ENCODE results near the gene EXOC3L2. TPM values are rescaled to one million over a fixed set of nuclear protein-coding genes. Genes with fewer than 3 reads are reported as not detected.
A peak's percentile ranks its signal among the peaks of the same experiment; 100 is the strongest.

Gene EXOC3L2
- total and polyA plus RNA-seq, 2 of the 8 experiments (the other 6 are each of a cell fraction or from before 2014, with no cell fraction given), result 1.4 to 1.6 TPM

- H2AFZ ChIP-seq (ENCODE audit: low read length), result no peak overlapping the region
- H3K79me2 ChIP-seq (ENCODE audit: control insufficient read depth in 1 of 2, insufficient read depth in 2 of 2, low read length in 2 of 2), result peaks cover 0 to 27% of the 10 kb centered on the region in 2 experiments; a peak in 2 of 4 replicates
- H2BK120ac ChIP-seq (replicated peaks; ENCODE audit: low read depth, low read length), result no peak overlapping the region
- no peaks in the 10 kb centered on the region; a peak in 1 of 8 replicates for H3K36me3 ChIP-seq (ENCODE audit: control insufficient read depth in 2 of 4, insufficient read depth in 4 of 4, low read length in 3 of 4)
- H3K27me3 ChIP-seq (replicated peaks in 1 of 4; ENCODE audit: control insufficient read depth in 3 of 4, extremely low read depth in 1 of 4, insufficient read depth in 3 of 4, low read length in 3 of 4), result peaks cover 0 to 10% (median 9%) of the 10 kb centered on the region in 4 experiments; a peak in 5 of 7 replicates
- no peak for FAIRE-seq
- no peaks in the 10 kb centered on the region for H3K9me3 ChIP-seq (ENCODE audit: insufficient read depth in 2 of 2, low read depth in 1 of 2, low read length in 1 of 2)
- H3K27ac ChIP-seq (ENCODE audit: low read depth, low read length), result no peak overlapping the region
- no peak overlapping the region for H2BK12ac ChIP-seq (ENCODE audit: low read depth, low read length)
- peaks cover 13% of the 10 kb centered on the region for H3K79me1 ChIP-seq (ENCODE audit: low read depth, low read length)
- H3K4ac ChIP-seq (replicated peaks; ENCODE audit: insufficient read length, low read depth, low read length), result no peak overlapping the region
- no peak overlapping the region for H3K14ac ChIP-seq (ENCODE audit: insufficient read length)
- no peak overlapping the region for H3K23ac ChIP-seq (ENCODE audit: insufficient read length)
- H2BK5ac ChIP-seq (ENCODE audit: low read depth, low read length), result no peak overlapping the region; the same call in 1 of the 2 replicates
- H3K9ac ChIP-seq (replicated peaks in 1 of 4; ENCODE audit: extremely low read depth in 1 of 4, low read depth in 3 of 4, low read length in 3 of 4), result no peak overlapping the region
- H3K4me3 ChIP-seq (ENCODE audit: extremely low read depth in 1 of 4, insufficient read depth in 2 of 4, low read depth in 3 of 4, low read length in 4 of 4), result no peak overlapping the region
- H3K56ac ChIP-seq (replicated peaks; ENCODE audit: insufficient read length, low read depth, low read length), result no peak overlapping the region
- no peak overlapping the region for H2BK20ac ChIP-seq (ENCODE audit: low read length)
- no peak for DNase-seq (ENCODE audit: low read depth in 1 of 2, low spot score in 2 of 2)
- H4K5ac ChIP-seq (ENCODE audit: insufficient read length, low read depth, low read length), result no peak overlapping the region
- ChIA-PET CTCF (ENCODE audit: partially characterized antibody) (interaction anchor here (1.0 to 3.3 kb wide), 3 partner anchors 11 to 54 kb away, joined by 4 to 17 read pairs (median 4); no protein-coding TSS in a partner anchor), POLR2A (ENCODE audit: partially characterized antibody) (interaction anchor here (1.0 kb wide), 1 partner anchor 67 kb away, joined by 3 read pairs; no protein-coding TSS in a partner anchor)
- TF ChIP-seq RAD21 (IDR thresholded peaks at IDR 0.05 in 1 of 2, conservative IDR thresholded peaks at IDR 0.05 in 1 of 2; ENCODE audit: low read depth in 2 of 2, low read length in 2 of 2), result 0 out of 4 replicates have a peak, but pooled peaks of 1 of the 2 experiments have one; percentile 1
- no peak; a peak in 1 of 4 replicates for TF ChIP-seq CTCF (IDR thresholded peaks at IDR 0.05; ENCODE audit: control extremely low read depth in 1 of 3, insufficient read depth in 1 of 3, low read depth in 1 of 3, low read length in 3 of 3)
- TF ChIP-seq ASH2L (IDR thresholded peaks at IDR 0.05; ENCODE audit: low read length), result no peak
- TF ChIP-seq JUN (IDR thresholded peaks at IDR 0.05; ENCODE audit: low read depth, low read length), result no peak
- TF ChIP-seq SP2 (IDR thresholded peaks at IDR 0.05; ENCODE audit: low read length), result no peak
- no peak overlapping the region for H3K18ac ChIP-seq (ENCODE audit: extremely low read depth, low read length)
- peaks cover 11% of the 10 kb centered on the region for H3K23me2 ChIP-seq (ENCODE audit: low read depth, low read length)
- no peak overlapping the region for H4K8ac ChIP-seq (ENCODE audit: extremely low read depth, insufficient read depth, low read length)
- no peak overlapping the region for H2BK15ac ChIP-seq (ENCODE audit: low read length)
- H4K91ac ChIP-seq (replicated peaks; ENCODE audit: insufficient read length, low read length), result no peak overlapping the region
- H2AK5ac ChIP-seq (ENCODE audit: low read depth, low read length), result no peak overlapping the region
- H3K4me2 ChIP-seq (ENCODE audit: insufficient read depth in 1 of 2, low read depth in 2 of 2, low read length in 2 of 2), result no peak overlapping the region; a peak in 1 of 4 replicates
- H3K4me1 ChIP-seq (replicated peaks in 1 of 4; ENCODE audit: control insufficient read depth in 3 of 4, insufficient read depth in 4 of 4, low read length in 3 of 4), result peaks cover 0 to 10% (median 0%) of the 10 kb centered on the region in 4 experiments; a peak in 2 of 7 replicates
- peaks cover 22 to 23% of the 10 kb centered on the region in 2 experiments for H4K20me1 ChIP-seq (replicated peaks in 1 of 2; ENCODE audit: control insufficient read depth in 1 of 2, insufficient read depth in 2 of 2, low read length in 2 of 2)
- WGBS, 2 experiments (ENCODE audit: extremely low coverage in 1 of 2, insufficient coverage in 1 of 2, insufficient read length in 1 of 2, insufficient replicate concordance in 2 of 2, low coverage in 1 of 2, low lambda C conversion rate in 2 of 2, missing lambda C conversion rate in 1 of 2), result 82% methylated on average over 6 of the region's 11 CpGs; no CpG with 5 or more reads in 1 of the 2 experiments
These were observed 8.9 kb upstream of the EXOC3L2 start for GRCh38 chr19:45254044-45254531.

Measured in H1 (cell line).